WTC11 (cell line): ENCODE data around the gene SURF2. TPM values are rescaled to one million over a fixed set of nuclear protein-coding genes. Genes with fewer than 3 reads are reported as not detected.

Experiments
- ATAC-seq: fragments of 200-7000 bp; cut with Tn5 transposase; 2 replicates; pipeline ENCODE4 v1.10.0; 2021; ENCODE audit warnings: mild to moderate bottlenecking, moderate library complexity
- CTCF ChIA-PET: fragments of 300-600 bp; sonication (Branson Sonifier 250); formaldehyde crosslinking; loops from one replicate; lab custom pipeline; 2021; ENCODE audit warnings: antibody characterized with exemption; lab: Charles Lee
- POLR2A ChIA-PET: fragments of 350-600 bp; sonication (Branson Sonifier 250); formaldehyde crosslinking; loops from one replicate; lab custom pipeline; 2021; ENCODE audit warnings: antibody characterized with exemption; lab: Charles Lee
- DNase-seq: peaks from one replicate; pipeline ENCODE4 v3.0.0; 2021; ENCODE audit warnings: low spot score
- H3K27ac Mint-ChIP-seq: 2 replicates; pipeline ENCODE4 v1.8.0; 2021; ENCODE audit warnings: mixed read lengths
- H3K27me3 Mint-ChIP-seq: 2 replicates; pipeline ENCODE4 v1.8.0; 2021; ENCODE audit warnings: low read depth, mild to moderate bottlenecking, moderate library complexity, mixed read lengths
- H3K36me3 Mint-ChIP-seq: 2 replicates; pipeline ENCODE4 v1.8.0; 2021; ENCODE audit warnings: mixed read lengths
- H3K4me1 Mint-ChIP-seq: 2 replicates; pipeline ENCODE4 v1.8.0; 2022; ENCODE audit warnings: mixed read lengths
- H3K4me3 Mint-ChIP-seq: 2 replicates; pipeline ENCODE4 v1.8.0; 2021; ENCODE audit warnings: mild to moderate bottlenecking, moderate library complexity, mixed read lengths
- H3K9me3 Mint-ChIP-seq: 2 replicates; pipeline ENCODE4 v1.8.0; 2021; ENCODE audit warnings: mixed read lengths
- ATF1 ChIP-seq: sonication (generic); formaldehyde crosslinking; IDR thresholded peaks from 2 replicates; pipeline ENCODE4 v1.8.1; 2023; ENCODE audit warnings: mild to moderate bottlenecking, moderate library complexity, missing genetic modification reagents
- CBFB ChIP-seq: sonication (generic); formaldehyde crosslinking; IDR thresholded peaks from 2 replicates; pipeline ENCODE4 v1.8.1; 2022; ENCODE audit warnings: mild to moderate bottlenecking, low read depth, missing genetic modification reagents
- CREM ChIP-seq: sonication (generic); formaldehyde crosslinking; IDR thresholded peaks from 2 replicates; pipeline ENCODE4 v1.8.1; 2022; ENCODE audit warnings: mild to moderate bottlenecking, missing genetic modification reagents, moderate library complexity
- EMX1 ChIP-seq: fragments of 250-450 bp; sonication (Bioruptor Pico); IDR thresholded peaks from 2 replicates; pipeline ENCODE4 v1.8.0; 2021; ENCODE audit warnings: mild to moderate bottlenecking
- FOXJ3 ChIP-seq: sonication (generic); formaldehyde crosslinking; IDR thresholded peaks from 2 replicates; pipeline ENCODE4 v1.9.0; 2021; ENCODE audit warnings: missing genetic modification reagents, mild to moderate bottlenecking, borderline replicate concordance
- FOXK1 ChIP-seq: sonication (generic); formaldehyde crosslinking; IDR thresholded peaks from 2 replicates; pipeline ENCODE4 v1.8.0; 2022; ENCODE audit warnings: mild to moderate bottlenecking, moderate library complexity, missing genetic modification reagents
- FOXP1 ChIP-seq: sonication (generic); formaldehyde crosslinking; IDR thresholded peaks from 2 replicates; pipeline ENCODE4 v1.8.0; 2022; ENCODE audit warnings: missing genetic modification reagents, mild to moderate bottlenecking, moderate library complexity, borderline replicate concordance
- GRHL2 ChIP-seq: fragments of 250-450 bp; sonication (Bioruptor Pico); IDR thresholded peaks from 2 replicates; pipeline ENCODE4 v1.8.0; 2022; ENCODE audit warnings: mild to moderate bottlenecking, moderate library complexity; ENCODE audit not compliant: insufficient replicate concordance, severe bottlenecking
- HMGA2 ChIP-seq: fragments of 250-450 bp; sonication (Bioruptor Pico); IDR thresholded peaks from 2 replicates; pipeline ENCODE4 v1.4.0; 2021; ENCODE audit warnings: mild to moderate bottlenecking, moderate library complexity
- NFE2L1 ChIP-seq: sonication (generic); formaldehyde crosslinking; IDR thresholded peaks from 2 replicates; pipeline ENCODE4 v1.8.1; 2023; ENCODE audit warnings: missing genetic modification reagents
- NR3C1 ChIP-seq: sonication (generic); formaldehyde crosslinking; conservative IDR thresholded peaks from 2 replicates; pipeline ENCODE4 v1.8.1; 2023; ENCODE audit warnings: low read depth, mild to moderate bottlenecking, missing genetic modification reagents
- PRRX2 ChIP-seq: fragments of 250-450 bp; sonication (Bioruptor Pico); IDR thresholded peaks from 2 replicates; pipeline ENCODE4 v1.8.0; 2021; ENCODE audit warnings: mild to moderate bottlenecking
- RELA ChIP-seq: sonication (generic); formaldehyde crosslinking; IDR thresholded peaks from 2 replicates; pipeline ENCODE4 v1.8.1; 2022; ENCODE audit warnings: missing genetic modification reagents, mild to moderate bottlenecking, borderline replicate concordance
- SMAD3 ChIP-seq: sonication (generic); formaldehyde crosslinking; IDR thresholded peaks from 2 replicates; pipeline ENCODE4 v1.8.0; 2022; ENCODE audit warnings: missing genetic modification reagents, mild to moderate bottlenecking, borderline replicate concordance
- SOX15 ChIP-seq: fragments of 250-450 bp; sonication (Bioruptor Pico); IDR thresholded peaks from 2 replicates; pipeline ENCODE4 v1.9.0; 2021; ENCODE audit warnings: mild to moderate bottlenecking
- SP1 ChIP-seq: sonication (generic); formaldehyde crosslinking; conservative IDR thresholded peaks from 2 replicates; pipeline ENCODE4 v1.8.1; 2022; ENCODE audit warnings: missing genetic modification reagents
- TCF7 ChIP-seq: sonication (generic); formaldehyde crosslinking; IDR thresholded peaks from 2 replicates; pipeline ENCODE4 v1.8.0; 2022; ENCODE audit warnings: mild to moderate bottlenecking, low read depth, missing genetic modification reagents, moderate library complexity
- TEAD4 ChIP-seq: sonication (generic); formaldehyde crosslinking; IDR thresholded peaks from 2 replicates; pipeline ENCODE4 v1.8.0; 2022; ENCODE audit warnings: mild to moderate bottlenecking, missing genetic modification reagents
- ZBTB21 ChIP-seq: sonication (generic); formaldehyde crosslinking; IDR thresholded peaks from 2 replicates; pipeline ENCODE4 v1.8.1; 2023; ENCODE audit warnings: mild to moderate bottlenecking, missing genetic modification reagents, borderline replicate concordance
- ZNF232 ChIP-seq: sonication (generic); formaldehyde crosslinking; IDR thresholded peaks from 2 replicates; pipeline ENCODE4 v1.8.0; 2022; ENCODE audit warnings: mild to moderate bottlenecking, missing genetic modification reagents
- ZNF423 ChIP-seq: fragments of 250-450 bp; sonication (Bioruptor Pico); IDR thresholded peaks from 2 replicates; pipeline ENCODE4 v2.1.2; 2022; ENCODE audit warnings: mild to moderate bottlenecking, moderate library complexity
- total RNA-seq: library from RNA; stranded (reverse); gene quantifications from 3 replicates; pipeline ENCODE4 v1.2.3, GENCODE V29; 2021
- TF ChIP-seq, protein P1 (sequence below): sonication (generic); formaldehyde crosslinking; IDR thresholded peaks from 2 replicates; pipeline ENCODE4 v1.8.0; 2023; ENCODE audit warnings: missing genetic modification reagents
- TF ChIP-seq, protein P2 (sequence below): sonication (generic); formaldehyde crosslinking; IDR thresholded peaks from 2 replicates; pipeline ENCODE4 v1.8.1; 2022; ENCODE audit warnings: mild to moderate bottlenecking, missing genetic modification reagents, moderate library complexity, borderline replicate concordance
- TF ChIP-seq, protein P3 (sequence below): sonication (generic); formaldehyde crosslinking; IDR thresholded peaks from 2 replicates; pipeline ENCODE4 v1.8.1; 2022; ENCODE audit warnings: low read depth, mild to moderate bottlenecking, moderate library complexity, missing genetic modification reagents, borderline replicate concordance
- TF ChIP-seq, protein P4 (sequence below): sonication (generic); formaldehyde crosslinking; IDR thresholded peaks from 2 replicates; pipeline ENCODE4 v1.8.1; 2023; ENCODE audit warnings: mild to moderate bottlenecking, missing genetic modification reagents, borderline replicate concordance
- TF ChIP-seq, protein P5 (sequence below): fragments of 250-450 bp; sonication (Bioruptor Pico); conservative IDR thresholded peaks from 2 replicates; pipeline ENCODE4 v1.9.0; 2021; ENCODE audit warnings: mild to moderate bottlenecking

SURF2 gene
- total RNA-seq, 1 experiment from 2014 or later = 33.3 TPM

DNA sequence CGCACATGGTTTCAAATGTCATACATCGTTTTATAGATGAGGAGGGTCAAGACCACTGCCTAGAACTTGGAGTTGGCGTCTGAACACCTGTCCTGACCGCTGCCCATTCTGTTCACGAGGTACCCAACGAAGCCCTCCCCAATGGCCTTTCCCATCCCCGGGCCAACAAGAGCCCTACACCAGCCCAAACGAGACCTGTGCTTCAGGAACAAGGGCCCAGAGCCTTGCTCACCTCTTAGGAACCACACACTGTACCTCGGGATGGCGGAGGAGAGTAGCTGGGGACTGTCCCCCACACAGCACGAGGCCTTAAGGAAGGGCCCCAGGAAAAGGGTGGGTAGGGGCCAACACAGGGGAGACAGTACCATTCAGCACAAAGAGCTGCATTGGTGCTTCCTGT lies 23.3 kb upstream of the SURF2 start (continued):
- no peak for TF ChIP-seq SMAD3 (CRISPR knock-in tag)
- no peak for TF ChIP-seq FOXP1 (CRISPR knock-in tag)
- TF ChIP-seq NFE2L1 (CRISPR knock-in tag) = no peak
- no peak for TF ChIP-seq ZBTB21 (CRISPR knock-in tag)
- no peak for TF ChIP-seq ZNF423 (CRISPR knock-in tag)
- TF ChIP-seq GRHL2 (CRISPR knock-in tag) = no peak
- TF ChIP-seq CREM (CRISPR knock-in tag) = no peak
- no peak for TF ChIP-seq TEAD4 (CRISPR knock-in tag)
- TF ChIP-seq FOXJ3 (CRISPR knock-in tag) = no peak
- no peak for TF ChIP-seq FOXK1 (CRISPR knock-in tag)
- TF ChIP-seq NR3C1 (CRISPR knock-in tag) = no peak

DNA sequence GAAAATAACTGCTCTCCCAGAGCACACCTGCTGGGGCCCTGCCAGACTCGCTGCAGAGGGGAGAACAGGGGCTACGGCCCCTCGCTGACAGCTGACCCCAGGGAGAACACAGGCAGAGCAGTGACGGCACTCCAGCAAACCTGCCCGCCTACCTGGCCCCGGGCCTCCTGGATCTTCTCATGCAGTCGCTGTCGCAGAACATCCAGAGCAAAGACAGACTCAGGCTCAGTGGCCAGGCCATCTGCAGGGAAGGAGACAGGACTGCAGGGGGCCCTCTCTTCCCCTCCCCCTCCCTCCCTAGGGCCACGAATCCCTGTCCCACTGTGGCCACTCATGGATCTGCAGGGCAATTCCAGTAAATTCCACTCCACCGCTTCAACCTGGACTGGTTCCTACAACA lies 22.8 kb upstream of the SURF2 start:
- ATAC-seq (no peak), DNase-seq (no peak)
- POLR2A ChIA-PET = interaction anchor here (1.0 kb wide), 1 partner anchor 15 kb away, joined by 3 read pairs; no protein-coding TSS in a partner anchor
- Mint-ChIP-seq H3K4me1 (peaks cover 24% of the 10 kb centered on the region), H3K27me3 (no peaks in the 10 kb centered on the region), H3K36me3 (peaks cover 41% of the 10 kb centered on the region), H3K4me3 (peak overlapping the region; percentile 94; the same call in 1 of the 2 replicates), H3K9me3 (peaks cover 6% of the 10 kb centered on the region), H3K27ac (peak overlapping the region; percentile 85; the same call in 1 of the 2 replicates)
- TF ChIP-seq PRRX2 (CRISPR knock-in tag) (no peak), ZBTB21 (CRISPR knock-in tag) (no peak), ATF1 (CRISPR knock-in tag) (no peak), SOX15 (CRISPR knock-in tag) (no peak), GRHL2 (CRISPR knock-in tag) (no peak), ZNF232 (CRISPR knock-in tag) (no peak), RELA (CRISPR knock-in tag) (no peak), TCF7 (CRISPR knock-in tag) (no peak), TEAD4 (CRISPR knock-in tag) (no peak), EMX1 (CRISPR knock-in tag) (no peak)
- TF ChIP-seq, protein P1, sequence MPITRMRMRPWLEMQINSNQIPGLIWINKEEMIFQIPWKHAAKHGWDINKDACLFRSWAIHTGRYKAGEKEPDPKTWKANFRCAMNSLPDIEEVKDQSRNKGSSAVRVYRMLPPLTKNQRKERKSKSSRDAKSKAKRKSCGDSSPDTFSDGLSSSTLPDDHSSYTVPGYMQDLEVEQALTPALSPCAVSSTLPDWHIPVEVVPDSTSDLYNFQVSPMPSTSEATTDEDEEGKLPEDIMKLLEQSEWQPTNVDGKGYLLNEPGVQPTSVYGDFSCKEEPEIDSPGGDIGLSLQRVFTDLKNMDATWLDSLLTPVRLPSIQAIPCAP (CRISPR knock-in tag) = no peak
- TF ChIP-seq, protein P2, sequence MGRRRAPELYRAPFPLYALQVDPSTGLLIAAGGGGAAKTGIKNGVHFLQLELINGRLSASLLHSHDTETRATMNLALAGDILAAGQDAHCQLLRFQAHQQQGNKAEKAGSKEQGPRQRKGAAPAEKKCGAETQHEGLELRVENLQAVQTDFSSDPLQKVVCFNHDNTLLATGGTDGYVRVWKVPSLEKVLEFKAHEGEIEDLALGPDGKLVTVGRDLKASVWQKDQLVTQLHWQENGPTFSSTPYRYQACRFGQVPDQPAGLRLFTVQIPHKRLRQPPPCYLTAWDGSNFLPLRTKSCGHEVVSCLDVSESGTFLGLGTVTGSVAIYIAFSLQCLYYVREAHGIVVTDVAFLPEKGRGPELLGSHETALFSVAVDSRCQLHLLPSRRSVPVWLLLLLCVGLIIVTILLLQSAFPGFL (CRISPR knock-in tag) = no peak
- TF ChIP-seq, protein P3, sequence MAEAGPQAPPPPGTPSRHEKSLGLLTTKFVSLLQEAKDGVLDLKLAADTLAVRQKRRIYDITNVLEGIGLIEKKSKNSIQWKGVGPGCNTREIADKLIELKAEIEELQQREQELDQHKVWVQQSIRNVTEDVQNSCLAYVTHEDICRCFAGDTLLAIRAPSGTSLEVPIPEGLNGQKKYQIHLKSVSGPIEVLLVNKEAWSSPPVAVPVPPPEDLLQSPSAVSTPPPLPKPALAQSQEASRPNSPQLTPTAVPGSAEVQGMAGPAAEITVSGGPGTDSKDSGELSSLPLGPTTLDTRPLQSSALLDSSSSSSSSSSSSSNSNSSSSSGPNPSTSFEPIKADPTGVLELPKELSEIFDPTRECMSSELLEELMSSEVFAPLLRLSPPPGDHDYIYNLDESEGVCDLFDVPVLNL = no peak
- CTCF ChIA-PET = interaction anchor here (1.0 to 3.7 kb wide), 3 partner anchors 9 to 147 kb away, joined by 3 to 33 read pairs (median 7); no protein-coding TSS in a partner anchor

DNA sequence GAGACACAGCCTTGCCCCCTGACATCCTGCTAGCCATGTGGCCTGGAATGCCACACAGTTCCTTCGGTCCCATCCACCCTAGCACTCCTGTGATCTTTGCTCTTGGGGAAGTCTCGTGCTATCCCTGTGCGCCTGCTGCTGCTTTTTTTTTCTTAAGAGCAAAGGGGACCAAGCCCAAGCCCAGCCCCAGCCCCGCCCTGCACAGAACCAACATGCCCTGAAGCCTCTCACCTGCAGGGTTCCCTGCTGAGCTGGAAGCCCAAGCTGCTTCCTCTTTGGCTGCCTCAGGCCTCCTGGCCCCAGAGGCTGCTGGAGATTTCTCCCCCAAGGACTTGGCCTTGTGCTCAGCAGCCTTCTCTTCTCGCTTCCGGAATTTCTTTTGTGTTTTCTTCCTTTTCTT lies 22.2 kb upstream of the SURF2 start:
- Mint-ChIP-seq H3K36me3 (peaks cover 47% of the 10 kb centered on the region), H3K27ac (peak overlapping the region; percentile 90), H3K27me3 (no peaks in the 10 kb centered on the region), H3K4me1 (peaks cover 24% of the 10 kb centered on the region), H3K9me3 (peaks cover under 1% of the 10 kb centered on the region; the same call in 1 of the 2 replicates), H3K4me3 (peak overlapping the region; percentile 94)
- POLR2A ChIA-PET = interaction anchor here (0.7 kb wide), 1 partner anchor 14 kb away, joined by 5 read pairs; the partner anchor contains the start of genes MED22 and RPL7A
- peak; percentile 43 for ATAC-seq
- peak; percentile 56 for DNase-seq
- CTCF ChIA-PET = interaction anchor here (1.0 to 3.7 kb wide), 5 partner anchors 8 to 286 kb away, joined by 3 to 33 read pairs (median 5); no protein-coding TSS in a partner anchor
- TF ChIP-seq, protein P4, sequence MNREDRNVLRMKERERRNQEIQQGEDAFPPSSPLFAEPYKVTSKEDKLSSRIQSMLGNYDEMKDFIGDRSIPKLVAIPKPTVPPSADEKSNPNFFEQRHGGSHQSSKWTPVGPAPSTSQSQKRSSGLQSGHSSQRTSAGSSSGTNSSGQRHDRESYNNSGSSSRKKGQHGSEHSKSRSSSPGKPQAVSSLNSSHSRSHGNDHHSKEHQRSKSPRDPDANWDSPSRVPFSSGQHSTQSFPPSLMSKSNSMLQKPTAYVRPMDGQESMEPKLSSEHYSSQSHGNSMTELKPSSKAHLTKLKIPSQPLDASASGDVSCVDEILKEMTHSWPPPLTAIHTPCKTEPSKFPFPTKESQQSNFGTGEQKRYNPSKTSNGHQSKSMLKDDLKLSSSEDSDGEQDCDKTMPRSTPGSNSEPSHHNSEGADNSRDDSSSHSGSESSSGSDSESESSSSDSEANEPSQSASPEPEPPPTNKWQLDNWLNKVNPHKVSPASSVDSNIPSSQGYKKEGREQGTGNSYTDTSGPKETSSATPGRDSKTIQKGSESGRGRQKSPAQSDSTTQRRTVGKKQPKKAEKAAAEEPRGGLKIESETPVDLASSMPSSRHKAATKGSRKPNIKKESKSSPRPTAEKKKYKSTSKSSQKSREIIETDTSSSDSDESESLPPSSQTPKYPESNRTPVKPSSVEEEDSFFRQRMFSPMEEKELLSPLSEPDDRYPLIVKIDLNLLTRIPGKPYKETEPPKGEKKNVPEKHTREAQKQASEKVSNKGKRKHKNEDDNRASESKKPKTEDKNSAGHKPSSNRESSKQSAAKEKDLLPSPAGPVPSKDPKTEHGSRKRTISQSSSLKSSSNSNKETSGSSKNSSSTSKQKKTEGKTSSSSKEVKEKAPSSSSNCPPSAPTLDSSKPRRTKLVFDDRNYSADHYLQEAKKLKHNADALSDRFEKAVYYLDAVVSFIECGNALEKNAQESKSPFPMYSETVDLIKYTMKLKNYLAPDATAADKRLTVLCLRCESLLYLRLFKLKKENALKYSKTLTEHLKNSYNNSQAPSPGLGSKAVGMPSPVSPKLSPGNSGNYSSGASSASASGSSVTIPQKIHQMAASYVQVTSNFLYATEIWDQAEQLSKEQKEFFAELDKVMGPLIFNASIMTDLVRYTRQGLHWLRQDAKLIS = no peak
- TF ChIP-seq, protein P5, sequence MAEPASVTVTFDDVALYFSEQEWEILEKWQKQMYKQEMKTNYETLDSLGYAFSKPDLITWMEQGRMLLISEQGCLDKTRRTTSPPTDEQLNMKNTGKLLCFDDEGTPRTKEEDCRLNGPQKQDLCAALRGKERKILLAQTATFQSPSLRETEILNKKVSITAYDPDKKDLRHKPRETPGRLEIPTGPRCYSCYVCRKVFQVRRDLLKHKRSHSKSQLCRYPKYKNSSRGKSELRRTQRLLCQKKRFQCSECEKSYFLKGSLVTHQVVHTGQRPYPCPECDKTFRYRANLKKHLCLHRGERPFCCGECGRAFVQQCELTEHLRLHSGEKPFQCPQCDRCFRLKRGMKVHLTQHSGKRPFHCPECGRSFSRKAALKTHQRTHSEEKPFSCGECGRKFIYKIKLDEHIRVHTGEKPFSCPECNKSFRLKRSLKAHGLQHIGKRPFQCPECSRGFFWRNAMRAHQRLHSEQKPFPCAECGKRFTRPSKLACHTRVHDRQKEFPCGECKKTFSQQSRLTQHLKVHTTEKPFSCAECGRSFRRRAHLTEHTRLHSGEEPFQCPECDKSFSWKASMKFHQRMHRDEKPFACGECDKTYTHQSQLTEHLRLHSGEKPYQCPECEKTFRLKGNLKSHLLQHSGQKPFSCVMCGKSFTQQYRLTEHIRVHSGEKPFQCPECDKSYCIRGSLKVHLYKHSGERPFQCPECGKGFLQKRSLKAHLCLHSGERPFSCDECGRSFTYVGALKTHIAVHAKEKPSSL (CRISPR knock-in tag) = no peak
- TF ChIP-seq SP1 (no peak), CBFB (CRISPR knock-in tag) (no peak), ZNF232 (CRISPR knock-in tag) (no peak), HMGA2 (no peak)
